GM12878 (cell line): ENCODE measurements around the gene CACNA2D3.

Source experiments
- BRCA1 ChIP-seq: IDR thresholded peaks from 2 replicates; pipeline ENCODE4 v1.6.1; 2011; ENCODE audit warnings: low read depth, low read length, improper control_type of control experiment
- CTCF ChIP-seq, 3 experiments: IDR thresholded peaks in 2 of 3; conservative IDR thresholded peaks in 1 of 3; 2 replicates each; pipeline ENCODE4 v1.5.1; 2011; ENCODE audit warnings: low read depth in 3 of 3, low read length in 3 of 3, mild to moderate bottlenecking in 3 of 3, control low read depth in 2 of 3, moderate library complexity in 2 of 3, inconsistent platforms in 1 of 3, mixed read lengths in 1 of 3; ENCODE audit not compliant: control insufficient read depth in 2 of 3, insufficient read depth in 1 of 3; ENCODE audit errors: extremely low read depth in 1 of 3
- POU2F2 ChIP-seq: IDR thresholded peaks from 3 replicates; pipeline ENCODE4 v1.6.1; 2011; ENCODE audit warnings: low read depth, mild to moderate bottlenecking, low read length, borderline replicate concordance
- ZBTB33 ChIP-seq: fragments of 450-650 bp; IDR thresholded peaks from 2 replicates; pipeline ENCODE4 v1.6.1; 2017; ENCODE audit warnings: mild to moderate bottlenecking
- ZNF687 ChIP-seq: fragments of 450-650 bp; IDR thresholded peaks from 2 replicates; pipeline ENCODE4 v1.6.1; 2017; ENCODE audit warnings: mild to moderate bottlenecking, moderate library complexity

GRCh38 chr3:54296531-54296930 is 174.2 kb downstream of the CACNA2D3 start:
- no peak for TF ChIP-seq CTCF (IDR thresholded peaks at IDR 0.05 in 2 of 3, conservative IDR thresholded peaks at IDR 0.05 in 1 of 3; ENCODE audit: control insufficient read depth in 2 of 3, extremely low read depth in 1 of 3, insufficient read depth in 1 of 3, low read depth in 3 of 3, low read length in 3 of 3)
- no peak for TF ChIP-seq ZBTB33
- TF ChIP-seq ZNF687, result no peak
- TF ChIP-seq BRCA1, result no peak
- TF ChIP-seq POU2F2, result no peak
